Esophagus muscularis mucosa (tissue), 4 donors: ENCODE measurements around the gene ZSCAN10. TPM values are rescaled to one million over a fixed set of nuclear protein-coding genes. Genes with fewer than 3 reads are reported as not detected.
"Not testable (repeated sequence)": the region's sequence is repeated elsewhere in the genome, so short reads cannot be mapped to it uniquely, and the experiment has no call there.

Source experiments
- DNase-seq: peaks from one replicate; pipeline ENCODE4 v3.0.0-alpha.2; 2017; ENCODE audit errors: extremely low spot score
- H3K27ac ChIP-seq, 4 donors: fragments of 200-600 bp; sonication (generic); replicated peaks in 1 of 4; 1 replicate in 3 of 4; 2 replicates in 1 of 4; pipeline ENCODE4 v1.5.1; 2016 to 2019; ENCODE audit warnings: mild to moderate bottlenecking in 1 of 4
- H3K27me3 ChIP-seq, 4 donors: fragments of 200-600 bp; sonication (generic); one replicate each; pipeline versions ENCODE4 v1.5.1 to v1.6.0; 2016 to 2019
- H3K36me3 ChIP-seq, 4 donors: fragments of 200-600 bp; sonication (generic); one replicate each; pipeline ENCODE4 v1.5.1; 2016 to 2019
- H3K4me1 ChIP-seq, 4 donors: fragments of 200-600 bp; sonication (generic); one replicate each; pipeline ENCODE4 v1.5.1; 2016 to 2019
- H3K4me3 ChIP-seq, 4 donors: fragments of 200-600 bp; sonication (generic); 1 replicate in 2 of 4; 2 replicates in 2 of 4; pipeline ENCODE4 v1.5.1; 2016 to 2019; ENCODE audit warnings: mild to moderate bottlenecking in 4 of 4, moderate library complexity in 1 of 4
- H3K9me3 ChIP-seq, 4 donors: fragments of 200-600 bp; sonication (generic); 1 replicate in 3 of 4; 2 replicates in 1 of 4; pipeline ENCODE4 v1.5.1; 2016 to 2019
- CTCF ChIP-seq, 3 experiments: fragments of 200-600 bp in 2 of 3; fragments of 450-650 bp in 1 of 3; sonication (generic) in 2 of 3; IDR thresholded peaks; one replicate each; pipeline ENCODE4 v1.5.1; 2017 to 2019; ENCODE audit warnings: antibody characterized with exemption in 3 of 3, mild to moderate bottlenecking in 2 of 3, moderate library complexity in 1 of 3
- EP300 ChIP-seq: sonication (generic); formaldehyde crosslinking; IDR thresholded peaks from one replicate; pipeline ENCODE4 v1.6.1; 2017; ENCODE audit warnings: antibody characterized with exemption
- POLR2A ChIP-seq: fragments of 450-650 bp; IDR thresholded peaks from one replicate; pipeline ENCODE4 v1.6.1; 2017; ENCODE audit warnings: antibody characterized with exemption, moderate library complexity, mild to moderate bottlenecking, low read depth
- POLR2AphosphoS5 ChIP-seq, 2 donors: sonication (generic); formaldehyde crosslinking; IDR thresholded peaks; one replicate each; pipeline ENCODE4 v1.6.1; 2017; ENCODE audit warnings: antibody characterized with exemption in 2 of 2
- WGBS: methylation state at CpG from one replicate; pipeline ENCODE4 v1.1.5; 2018; 5-methylcytosine and 5-hydroxymethylcytosine counted together
- intact Hi-C: fragments of 100-400 bp; cut with DNase I; formaldehyde crosslinking; loops from one replicate; pipeline ENCODE4 v1.15.1; 2023
- total RNA-seq, 4 donors: library from RNA; depleted of rRNA; stranded (reverse); fragments of >200 nt; gene quantifications; one replicate each; pipeline versions ENCODE4 v1.1.0 to v1.2.1, GENCODE V29; 2016

The ZSCAN10 gene
- total RNA-seq, 4 donors from 2014 or later: not detected

DNA sequence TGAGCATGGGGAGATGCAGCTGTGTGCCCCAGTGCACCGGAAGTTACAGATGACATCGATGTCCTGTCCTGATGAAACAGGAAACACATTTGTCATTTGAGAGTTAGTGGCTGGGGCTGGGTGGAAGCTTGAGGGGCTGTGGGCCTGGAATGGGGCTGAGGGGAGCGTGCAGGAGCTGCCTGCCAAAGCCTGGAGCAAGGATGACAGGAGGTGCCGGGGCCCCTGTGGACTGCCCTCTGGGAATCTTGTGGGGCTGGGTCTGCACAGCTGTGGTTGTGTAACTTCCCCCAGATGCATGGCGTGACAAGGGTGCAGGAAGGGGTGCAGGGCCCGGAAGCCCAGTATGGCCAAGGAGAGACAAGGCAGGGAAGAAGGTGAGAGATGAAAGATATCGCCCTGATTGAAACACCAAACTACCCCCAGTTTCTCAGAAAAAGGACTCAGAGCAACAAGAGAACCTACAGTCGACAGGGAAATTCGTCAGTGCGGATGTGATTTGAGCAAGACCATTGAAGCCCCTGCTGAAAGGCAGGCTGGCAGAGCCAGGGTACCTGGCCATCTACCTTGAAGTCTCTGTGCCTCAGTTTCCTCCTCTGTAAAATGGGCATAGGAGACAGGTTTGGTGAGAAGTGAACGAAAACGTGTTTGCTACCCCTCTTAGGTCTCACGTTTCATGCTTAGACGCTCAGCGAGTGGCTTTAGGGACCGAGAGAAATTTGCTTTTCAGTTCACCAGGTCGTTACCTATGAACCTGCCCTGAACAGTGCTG lies 43.9 kb downstream of the ZSCAN10 start:
- Histone ChIP-seq H3K27ac (no peak overlapping the region), H3K36me3 (peaks cover 0 to 4% (median 0%) of the 10 kb centered on the region in 4 donors), H3K9me3 (no peaks in the 10 kb centered on the region), H3K4me1 (peaks cover 15 to 25% (median 22%) of the 10 kb centered on the region in 4 donors), H3K27me3 (peaks cover 0 to 28% (median 0%) of the 10 kb centered on the region in 4 donors), H3K4me3 (no peak overlapping the region)
- intact Hi-C loops: loop anchor here (5.0 kb wide), 1 partner anchor 112 kb away; no protein-coding TSS in a partner anchor
- DNase-seq: no peak
- TF ChIP-seq CTCF (IDR thresholded peaks at IDR 0.05) (no peak), POLR2AphosphoS5 (IDR thresholded peaks at IDR 0.05) (no peak), EP300 (no peak), POLR2A (no peak)
- 71% methylated on average over 16 of the region's 17 CpGs for WGBS

DNA sequence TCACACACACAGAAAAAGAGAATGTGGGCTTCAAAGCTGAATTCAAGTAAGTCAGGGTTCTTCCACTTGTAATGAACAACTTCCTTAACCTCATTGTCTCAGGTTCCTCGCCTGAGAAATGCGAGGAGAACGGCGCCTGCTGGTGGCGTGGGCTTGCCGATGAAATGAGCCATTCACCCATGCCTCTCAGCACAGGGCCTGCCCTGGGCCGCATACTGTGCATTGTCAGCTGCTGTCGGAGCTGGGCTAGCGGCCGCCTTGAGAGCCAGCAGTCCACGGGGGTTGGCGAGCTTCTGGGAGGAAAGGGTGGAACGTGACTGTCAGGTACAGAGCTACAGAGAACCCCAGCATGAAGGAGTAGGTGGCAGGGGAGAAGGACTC lies 45.8 kb downstream of the ZSCAN10 start:
- intact Hi-C loops, H3K9me3 ChIP-seq, H3K4me3 ChIP-seq, H3K4me1 ChIP-seq, H3K27ac ChIP-seq, DNase-seq, H3K36me3 ChIP-seq: not testable (repeated sequence)
- no CpG with 5 or more reads among the region's 13 CpGs for WGBS
- H3K27me3 ChIP-seq: peaks cover 0 to 38% (median 8%) of the 10 kb centered on the region in 4 donors

GRCh38 chr16:3052571-3053329 lies 46.3 kb downstream of the ZSCAN10 start:
- intact Hi-C loops, H3K27ac ChIP-seq, H3K4me1 ChIP-seq, H3K36me3 ChIP-seq, DNase-seq, H3K4me3 ChIP-seq, H3K9me3 ChIP-seq: not testable (repeated sequence)
- 73% methylated on average over 6 of the region's 12 CpGs for WGBS
- peaks cover 0 to 41% (median 12%) of the 10 kb centered on the region in 4 donors for H3K27me3 ChIP-seq

DNA sequence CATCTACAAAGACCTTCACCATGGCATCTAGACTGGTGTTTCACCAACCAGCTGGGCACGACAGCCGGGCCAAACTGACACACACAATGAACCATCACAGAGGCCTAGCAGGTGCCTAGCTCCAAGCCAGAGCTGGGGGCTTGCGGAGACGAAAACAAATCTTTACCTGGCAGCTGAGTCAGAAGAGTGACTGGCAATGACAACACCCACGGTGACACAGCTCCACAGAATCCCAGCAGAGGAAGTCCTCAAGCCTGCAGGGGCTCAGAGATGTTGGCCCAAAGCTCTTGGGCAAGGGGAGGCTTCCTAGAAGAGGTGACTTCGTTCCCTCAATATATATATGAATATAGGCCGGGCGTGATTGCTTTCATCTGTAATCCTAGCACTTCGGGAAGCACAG lies 47.6 kb downstream of the ZSCAN10 start:
- peaks cover 0 to 4% (median 0%) of the 10 kb centered on the region in 4 donors for H3K36me3 ChIP-seq
- H3K9me3 ChIP-seq: no peaks in the 10 kb centered on the region
- H3K27ac ChIP-seq: no peak overlapping the region
- H3K27me3 ChIP-seq: peaks cover 0 to 53% (median 24%) of the 10 kb centered on the region in 4 donors
- no peak overlapping the region for H3K4me3 ChIP-seq
- WGBS: 64% methylated on average over 6 of the region's 9 CpGs
- intact Hi-C loops: no loop called here
- TF ChIP-seq POLR2AphosphoS5 (IDR thresholded peaks at IDR 0.05) (no peak), POLR2A (no peak), CTCF (IDR thresholded peaks at IDR 0.05) (no peak)
- DNase-seq: no peak
- peaks cover 4 to 10% (median 7%) of the 10 kb centered on the region in 4 donors for H3K4me1 ChIP-seq

GRCh38 chr16:3051009-3051408 lies 48.1 kb downstream of the ZSCAN10 start:
- Histone ChIP-seq H3K27ac (no peak overlapping the region), H3K27me3 (peaks cover 0 to 58% (median 29%) of the 10 kb centered on the region in 4 donors), H3K4me3 (no peak overlapping the region), H3K9me3 (no peaks in the 10 kb centered on the region), H3K4me1 (peaks cover 9 to 14% (median 12%) of the 10 kb centered on the region in 4 donors), H3K36me3 (peaks cover 0 to 4% (median 0%) of the 10 kb centered on the region in 4 donors)
- TF ChIP-seq EP300 (no peak), CTCF (IDR thresholded peaks at IDR 0.05) (no peak), POLR2A (no peak), POLR2AphosphoS5 (IDR thresholded peaks at IDR 0.05) (no peak)
- intact Hi-C loops: no loop called here
- WGBS: 57% methylated on average over 4 of the region's 4 CpGs
- no peak for DNase-seq
